GM19463 (cell line): ENCODE data around the gene PLD1.
"Not testable (repeated sequence)": the region's sequence is repeated elsewhere in the genome, so short reads cannot be mapped to it uniquely, and the experiment has no call there.

Experiments
- ATAC-seq: cut with Tn5 transposase; IDR thresholded peaks from one replicate; pipeline ENCODE4 v1.9.1; 2021; ENCODE audit warnings: mild to moderate bottlenecking, moderate library complexity; ENCODE audit not compliant: unreplicated experiment

Gene PLD1

GRCh38 chr3:171746320-171747222 lies 63.7 kb downstream of the PLD1 start:
- not testable (repeated sequence) for ATAC-seq

DNA sequence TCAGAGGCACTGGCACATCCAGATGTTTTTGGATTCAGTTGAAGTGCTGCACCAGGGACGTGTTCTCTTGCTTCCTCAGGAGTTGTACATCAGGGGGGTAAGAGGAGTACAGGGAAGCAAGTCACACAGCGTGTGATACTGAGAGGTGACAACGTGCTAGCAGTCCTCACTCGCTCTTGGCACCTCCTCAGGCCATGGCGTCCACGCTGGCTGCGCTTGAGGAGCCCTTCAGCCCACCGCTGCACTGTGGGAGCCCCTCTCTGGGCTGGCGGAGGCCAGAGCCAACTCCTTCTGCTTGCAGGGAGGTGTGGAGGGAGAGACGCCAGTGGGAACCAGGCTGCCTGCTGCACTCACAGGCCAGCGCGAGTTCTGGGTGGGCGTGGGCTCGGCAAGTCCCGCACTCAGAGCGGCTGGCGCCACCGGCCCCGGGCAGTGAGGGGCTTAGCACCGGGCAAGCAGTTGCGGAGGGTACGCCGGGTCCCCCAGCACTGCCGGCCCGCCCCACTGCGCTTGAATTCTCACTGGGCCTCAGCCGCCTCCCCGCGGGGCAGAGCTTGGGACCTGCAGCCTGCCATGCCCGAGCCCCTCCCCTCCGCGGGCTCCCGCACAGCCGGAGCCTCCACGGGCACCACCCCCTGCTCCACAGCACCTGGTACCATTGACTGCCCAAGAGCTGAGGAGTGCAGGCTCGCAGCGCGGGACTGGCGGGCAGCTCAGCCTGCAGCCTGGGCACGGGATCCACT lies 64.5 kb downstream of the PLD1 start:
- no peak for ATAC-seq

GRCh38 chr3:171744158-171744741 lies 66.0 kb downstream of the PLD1 start:
- ATAC-seq: no peak

DNA sequence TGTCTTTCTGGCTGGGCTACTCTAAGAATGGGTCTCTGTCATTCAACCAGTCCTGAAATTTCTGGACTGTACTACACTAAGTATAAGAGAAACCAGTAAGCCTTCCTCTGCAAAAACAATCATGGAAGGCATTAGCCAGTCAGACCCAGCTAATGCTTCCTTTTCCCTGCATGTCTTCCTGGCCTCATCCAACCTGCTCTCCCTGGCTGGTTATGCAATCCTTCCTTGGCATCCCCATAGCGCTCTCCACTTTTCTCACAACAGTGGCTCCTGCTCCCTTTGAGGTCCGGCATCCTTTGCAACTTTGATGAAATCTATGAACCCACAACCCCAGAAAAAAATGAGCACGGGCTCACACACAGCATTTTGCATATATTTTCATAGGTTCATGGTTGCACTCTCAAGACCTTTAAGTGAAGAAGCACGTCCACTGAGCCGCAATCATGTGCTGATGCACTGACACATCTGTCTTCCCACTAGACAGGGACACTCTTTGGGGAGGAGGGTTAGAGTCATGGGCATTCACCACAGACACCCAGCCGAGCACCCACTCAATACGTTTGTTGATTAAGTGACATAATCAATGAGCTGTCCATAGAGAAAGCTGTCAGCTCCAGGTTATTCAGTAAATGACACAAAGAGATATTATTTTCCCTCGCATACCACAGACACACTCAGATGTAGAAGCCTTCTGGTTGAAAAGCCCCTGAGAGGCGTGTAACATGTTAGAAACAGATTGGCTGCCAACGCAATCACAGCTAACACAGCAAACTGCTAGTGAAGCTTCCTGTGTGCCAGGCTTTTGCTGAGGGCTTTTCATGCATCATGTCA lies 66.7 kb downstream of the PLD1 start:
- no peak for ATAC-seq

GRCh38 chr3:171741377-171741776 lies 68.9 kb downstream of the PLD1 start:
- ATAC-seq: no peak

DNA sequence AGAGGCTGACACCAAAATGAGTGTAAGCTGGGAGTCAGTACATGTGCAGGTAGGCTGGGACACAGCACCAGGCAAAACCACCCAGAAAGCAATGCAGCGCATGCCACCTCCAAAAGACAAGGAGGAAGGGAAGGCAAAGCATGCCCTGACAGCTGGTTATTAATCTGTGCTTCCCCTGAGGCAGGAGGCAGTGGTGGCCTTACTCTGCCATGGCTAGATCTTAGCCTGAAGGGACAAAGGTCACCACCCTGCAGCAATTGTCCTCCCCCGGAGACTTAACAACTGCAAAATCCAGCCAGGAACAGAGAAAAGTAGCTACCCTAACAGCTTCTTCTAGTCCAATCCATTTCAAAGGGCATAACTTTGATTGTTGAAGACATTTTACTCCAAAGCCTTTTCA lies 73.7 kb downstream of the PLD1 start:
- no peak for ATAC-seq

GRCh38 chr3:171733561-171733960 lies 76.7 kb downstream of the PLD1 start:
- ATAC-seq: no peak

DNA sequence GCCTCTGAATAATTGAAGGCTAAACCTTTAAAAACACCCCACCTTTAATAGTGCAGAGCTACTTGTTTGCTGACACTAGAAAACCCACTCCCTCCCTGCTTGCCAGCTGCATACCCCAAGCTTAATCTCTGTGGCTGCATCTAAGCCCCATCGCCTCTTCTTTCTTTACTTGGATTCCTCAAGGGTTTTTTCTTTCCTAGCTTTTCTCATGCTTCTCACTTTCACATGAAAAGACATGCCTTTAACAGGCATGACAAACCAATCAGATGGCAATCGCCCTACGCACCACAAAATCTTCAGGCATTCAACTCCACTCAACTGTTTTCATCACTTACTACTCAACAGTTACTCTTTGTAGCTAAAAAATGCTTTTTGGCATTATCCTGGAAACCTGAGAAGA lies 77.5 kb downstream of the PLD1 start:
- no peak for ATAC-seq

GRCh38 chr3:171731691-171732090 lies 78.6 kb downstream of the PLD1 start:
- no peak for ATAC-seq

GRCh38 chr3:171729452-171730334 lies 80.6 kb downstream of the PLD1 start:
- no peak for ATAC-seq

- no peak for ATAC-seq
Observed at GRCh38 chr3:171727288-171727687, 83.0 kb downstream of the PLD1 start.

GRCh38 chr3:171718493-171719185 lies 91.6 kb downstream of the PLD1 start:
- no peak for ATAC-seq

- ATAC-seq: no peak
Observed at GRCh38 chr3:171715155-171715554, 95.1 kb downstream of the PLD1 start.

GRCh38 chr3:171712171-171712938 lies 97.9 kb downstream of the PLD1 start:
- no peak for ATAC-seq

GRCh38 chr3:171711461-171712170 lies 98.7 kb downstream of the PLD1 start:
- no peak for ATAC-seq

- no peak for ATAC-seq
Observed at GRCh38 chr3:171710359-171710758, 99.9 kb downstream of the PLD1 start.

DNA sequence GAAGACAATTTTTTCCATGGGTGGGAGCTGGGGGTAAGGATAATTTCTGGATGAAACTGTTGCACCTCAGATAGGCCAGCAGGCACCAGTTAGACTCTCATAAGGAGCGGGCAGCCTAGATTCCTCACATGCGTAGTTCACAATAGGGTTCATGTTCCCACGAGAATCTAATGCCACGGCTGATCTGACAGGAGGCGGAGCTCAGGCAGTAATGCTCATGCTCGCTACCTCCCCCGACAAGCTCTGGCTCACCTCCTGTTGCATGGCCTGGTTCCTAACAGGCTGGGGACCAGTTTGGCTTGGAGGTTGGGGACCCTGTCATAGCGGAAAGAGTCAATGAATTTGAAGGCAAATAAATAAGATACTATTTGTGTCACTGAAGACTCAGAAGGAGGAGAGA lies 105.5 kb downstream of the PLD1 start:
- ATAC-seq: no peak

- no peak for ATAC-seq
Observed at GRCh38 chr3:171704002-171704401, 106.3 kb downstream of the PLD1 start.
